Measurements from ENCODE around the gene TCEA2. TPM values are rescaled to one million over a fixed set of nuclear protein-coding genes. Genes with fewer than 3 reads are reported as not detected.

Gene TCEA2
- total and polyA plus RNA-seq, 2 of the 13 experiments (the other 11 are each of a cell fraction or from before 2014, with no cell fraction given): 28.1 to 33.7 TPM

DNA sequence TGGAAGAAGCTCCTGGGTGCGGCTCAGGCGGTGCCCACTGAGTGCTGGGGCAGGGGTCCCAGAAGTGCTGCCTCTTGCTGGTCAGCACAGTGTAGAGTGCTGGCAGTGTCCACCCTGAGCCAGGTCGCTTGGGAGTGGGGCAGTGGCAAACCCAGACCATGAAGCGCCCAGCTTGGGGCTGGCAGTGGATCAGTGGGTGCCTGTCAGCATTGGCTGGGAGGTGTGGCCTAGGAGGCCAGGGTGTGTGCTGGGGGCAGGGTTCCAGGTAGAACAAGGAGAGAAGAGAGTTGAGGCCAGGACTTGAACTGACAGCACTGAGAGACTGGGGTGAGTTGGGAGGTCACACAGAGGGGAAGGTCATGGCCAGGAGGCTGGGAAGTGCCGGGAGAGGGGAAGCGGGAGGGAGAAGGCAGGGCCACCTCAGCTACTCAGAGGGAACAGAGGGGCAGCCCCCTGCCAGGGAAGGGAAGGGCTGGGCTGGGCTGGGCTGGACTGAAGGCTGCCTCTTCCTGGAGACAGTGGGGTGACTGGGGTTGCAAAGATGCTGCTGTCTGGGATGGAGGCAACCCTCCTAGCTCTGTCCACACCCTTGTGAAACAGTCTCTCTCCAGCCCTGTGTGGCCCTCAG, 4.1 kb downstream of the TCEA2 start (continued):
- TF ChIP-seq, protein P1, sequence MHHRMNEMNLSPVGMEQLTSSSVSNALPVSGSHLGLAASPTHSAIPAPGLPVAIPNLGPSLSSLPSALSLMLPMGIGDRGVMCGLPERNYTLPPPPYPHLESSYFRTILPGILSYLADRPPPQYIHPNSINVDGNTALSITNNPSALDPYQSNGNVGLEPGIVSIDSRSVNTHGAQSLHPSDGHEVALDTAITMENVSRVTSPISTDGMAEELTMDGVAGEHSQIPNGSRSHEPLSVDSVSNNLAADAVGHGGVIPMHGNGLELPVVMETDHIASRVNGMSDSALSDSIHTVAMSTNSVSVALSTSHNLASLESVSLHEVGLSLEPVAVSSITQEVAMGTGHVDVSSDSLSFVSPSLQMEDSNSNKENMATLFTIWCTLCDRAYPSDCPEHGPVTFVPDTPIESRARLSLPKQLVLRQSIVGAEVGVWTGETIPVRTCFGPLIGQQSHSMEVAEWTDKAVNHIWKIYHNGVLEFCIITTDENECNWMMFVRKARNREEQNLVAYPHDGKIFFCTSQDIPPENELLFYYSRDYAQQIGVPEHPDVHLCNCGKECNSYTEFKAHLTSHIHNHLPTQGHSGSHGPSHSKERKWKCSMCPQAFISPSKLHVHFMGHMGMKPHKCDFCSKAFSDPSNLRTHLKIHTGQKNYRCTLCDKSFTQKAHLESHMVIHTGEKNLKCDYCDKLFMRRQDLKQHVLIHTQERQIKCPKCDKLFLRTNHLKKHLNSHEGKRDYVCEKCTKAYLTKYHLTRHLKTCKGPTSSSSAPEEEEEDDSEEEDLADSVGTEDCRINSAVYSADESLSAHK (CRISPR knock-in tag; IDR thresholded peaks at IDR 0.05; ENCODE audit: borderline replicate concordance): no peak
- TF ChIP-seq KMT2B (CRISPR knock-in tag; IDR thresholded peaks at IDR 0.05) (no peak), ZNF746 (CRISPR knock-in tag; IDR thresholded peaks at IDR 0.05) (no peak), RFXAP (CRISPR knock-in tag; IDR thresholded peaks at IDR 0.05; ENCODE audit: borderline replicate concordance) (no peak), IRF2 (CRISPR knock-in tag; IDR thresholded peaks at IDR 0.05) (no peak), GABPB1 (CRISPR knock-in tag; IDR thresholded peaks at IDR 0.05) (peak; percentile 8; the same call in 1 of the 2 replicates), TBX2 (CRISPR knock-in tag; IDR thresholded peaks at IDR 0.05; ENCODE audit: borderline replicate concordance) (no peak), MYC (CRISPR knock-in tag; IDR thresholded peaks at IDR 0.05; ENCODE audit: borderline replicate concordance) (no peak), TCF7 (IDR thresholded peaks at IDR 0.05; ENCODE audit: low read depth) (no peak), GTF3A (CRISPR knock-in tag; conservative IDR thresholded peaks at IDR 0.05) (no peak), ZNF570 (CRISPR knock-in tag; IDR thresholded peaks at IDR 0.05; ENCODE audit: borderline replicate concordance) (no peak), LCORL (IDR thresholded peaks at IDR 0.05) (no peak), LCORL (CRISPR knock-in tag; IDR thresholded peaks at IDR 0.05) (no peak), PRPF4 (IDR thresholded peaks at IDR 0.05; ENCODE audit: low read depth, low read length, poor library complexity, severe bottlenecking) (no peak), NFATC3 (CRISPR knock-in tag; IDR thresholded peaks at IDR 0.05) (no peak), ZNF12 (CRISPR knock-in tag; IDR thresholded peaks at IDR 0.05) (no peak), ARNT2 (CRISPR knock-in tag; IDR thresholded peaks at IDR 0.05; ENCODE audit: low read depth) (no peak)
- TF ChIP-seq, protein P2, sequence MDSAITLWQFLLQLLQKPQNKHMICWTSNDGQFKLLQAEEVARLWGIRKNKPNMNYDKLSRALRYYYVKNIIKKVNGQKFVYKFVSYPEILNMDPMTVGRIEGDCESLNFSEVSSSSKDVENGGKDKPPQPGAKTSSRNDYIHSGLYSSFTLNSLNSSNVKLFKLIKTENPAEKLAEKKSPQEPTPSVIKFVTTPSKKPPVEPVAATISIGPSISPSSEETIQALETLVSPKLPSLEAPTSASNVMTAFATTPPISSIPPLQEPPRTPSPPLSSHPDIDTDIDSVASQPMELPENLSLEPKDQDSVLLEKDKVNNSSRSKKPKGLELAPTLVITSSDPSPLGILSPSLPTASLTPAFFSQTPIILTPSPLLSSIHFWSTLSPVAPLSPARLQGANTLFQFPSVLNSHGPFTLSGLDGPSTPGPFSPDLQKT (CRISPR knock-in tag; IDR thresholded peaks at IDR 0.05; ENCODE audit: borderline replicate concordance): no peak
- TF ChIP-seq, protein P3, sequence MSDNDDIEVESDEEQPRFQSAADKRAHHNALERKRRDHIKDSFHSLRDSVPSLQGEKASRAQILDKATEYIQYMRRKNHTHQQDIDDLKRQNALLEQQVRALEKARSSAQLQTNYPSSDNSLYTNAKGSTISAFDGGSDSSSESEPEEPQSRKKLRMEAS (IDR thresholded peaks at IDR 0.05): 0 out of 2 replicates have a peak, but pooled peaks have one; percentile 22
- TF ChIP-seq, protein P4, sequence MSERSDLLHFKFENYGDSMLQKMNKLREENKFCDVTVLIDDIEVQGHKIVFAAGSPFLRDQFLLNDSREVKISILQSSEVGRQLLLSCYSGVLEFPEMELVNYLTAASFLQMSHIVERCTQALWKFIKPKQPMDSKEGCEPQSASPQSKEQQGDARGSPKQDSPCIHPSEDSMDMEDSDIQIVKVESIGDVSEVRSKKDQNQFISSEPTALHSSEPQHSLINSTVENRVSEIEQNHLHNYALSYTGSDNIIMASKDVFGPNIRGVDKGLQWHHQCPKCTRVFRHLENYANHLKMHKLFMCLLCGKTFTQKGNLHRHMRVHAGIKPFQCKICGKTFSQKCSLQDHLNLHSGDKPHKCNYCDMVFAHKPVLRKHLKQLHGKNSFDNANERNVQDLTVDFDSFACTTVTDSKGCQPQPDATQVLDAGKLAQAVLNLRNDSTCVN (CRISPR knock-in tag; IDR thresholded peaks at IDR 0.05; ENCODE audit: borderline replicate concordance): no peak
- TF ChIP-seq, protein P5, sequence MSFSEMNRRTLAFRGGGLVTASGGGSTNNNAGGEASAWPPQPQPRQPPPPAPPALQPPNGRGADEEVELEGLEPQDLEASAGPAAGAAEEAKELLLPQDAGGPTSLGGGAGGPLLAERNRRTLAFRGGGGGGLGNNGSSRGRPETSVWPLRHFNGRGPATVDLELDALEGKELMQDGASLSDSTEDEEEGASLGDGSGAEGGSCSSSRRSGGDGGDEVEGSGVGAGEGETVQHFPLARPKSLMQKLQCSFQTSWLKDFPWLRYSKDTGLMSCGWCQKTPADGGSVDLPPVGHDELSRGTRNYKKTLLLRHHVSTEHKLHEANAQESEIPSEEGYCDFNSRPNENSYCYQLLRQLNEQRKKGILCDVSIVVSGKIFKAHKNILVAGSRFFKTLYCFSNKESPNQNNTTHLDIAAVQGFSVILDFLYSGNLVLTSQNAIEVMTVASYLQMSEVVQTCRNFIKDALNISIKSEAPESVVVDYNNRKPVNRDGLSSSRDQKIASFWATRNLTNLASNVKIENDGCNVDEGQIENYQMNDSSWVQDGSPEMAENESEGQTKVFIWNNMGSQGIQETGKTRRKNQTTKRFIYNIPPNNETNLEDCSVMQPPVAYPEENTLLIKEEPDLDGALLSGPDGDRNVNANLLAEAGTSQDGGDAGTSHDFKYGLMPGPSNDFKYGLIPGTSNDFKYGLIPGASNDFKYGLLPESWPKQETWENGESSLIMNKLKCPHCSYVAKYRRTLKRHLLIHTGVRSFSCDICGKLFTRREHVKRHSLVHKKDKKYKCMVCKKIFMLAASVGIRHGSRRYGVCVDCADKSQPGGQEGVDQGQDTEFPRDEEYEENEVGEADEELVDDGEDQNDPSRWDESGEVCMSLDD (CRISPR knock-in tag; IDR thresholded peaks at IDR 0.05; ENCODE audit: borderline replicate concordance): no peak
- TF ChIP-seq, protein P6, sequence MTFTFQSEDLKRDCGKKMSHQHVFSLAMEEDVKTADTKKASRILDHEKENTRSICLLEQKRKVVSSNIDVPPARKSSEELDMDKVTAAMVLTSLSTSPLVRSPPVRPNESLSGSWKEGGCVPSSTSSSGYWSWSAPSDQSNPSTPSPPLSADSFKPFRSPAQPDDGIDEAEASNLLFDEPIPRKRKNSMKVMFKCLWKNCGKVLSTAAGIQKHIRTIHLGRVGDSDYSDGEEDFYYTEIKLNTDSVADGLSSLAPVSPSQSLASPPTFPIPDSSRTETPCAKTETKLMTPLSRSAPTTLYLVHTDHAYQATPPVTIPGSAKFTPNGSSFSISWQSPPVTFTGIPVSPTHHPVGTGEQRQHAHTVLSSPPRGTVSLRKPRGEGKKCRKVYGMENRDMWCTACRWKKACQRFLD (CRISPR knock-in tag; IDR thresholded peaks at IDR 0.05; ENCODE audit: borderline replicate concordance): no peak
